HG03460 (cell line): ENCODE measurements around the gene ICAM3.
"Not testable (repeated sequence)": the region's sequence is repeated elsewhere in the genome, so short reads cannot be mapped to it uniquely, and the experiment has no call there.

Experiments used
- ATAC-seq: cut with Tn5 transposase; IDR thresholded peaks from one replicate; pipeline ENCODE4 v1.9.1; 2021; ENCODE audit not compliant: unreplicated experiment

The ICAM3 gene

GRCh38 chr19:10352764-10353671, 13.6 kb upstream of the ICAM3 start:
- no peak for ATAC-seq

GRCh38 chr19:10346509-10346908, 7.1 kb upstream of the ICAM3 start:
- no peak for ATAC-seq

DNA sequence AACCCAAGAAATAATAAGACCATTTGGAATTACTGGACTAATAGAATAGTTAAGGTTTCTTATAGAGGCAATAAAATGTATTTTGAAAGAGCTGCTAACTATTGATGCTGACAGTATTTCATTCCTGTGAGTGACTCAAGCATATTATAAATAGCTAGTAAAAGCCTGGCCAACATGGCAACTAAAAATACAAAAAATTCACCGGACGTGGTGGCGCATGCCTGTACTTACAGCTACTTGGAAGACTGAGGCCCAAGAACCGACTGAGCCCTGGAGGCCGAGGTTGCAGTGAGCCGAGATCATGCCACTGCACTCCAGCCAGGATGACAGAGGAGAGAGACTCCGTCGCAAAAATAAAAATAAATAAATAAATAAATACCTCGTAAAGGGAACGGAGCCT, 5.4 kb upstream of the ICAM3 start:
- ATAC-seq = no peak

DNA sequence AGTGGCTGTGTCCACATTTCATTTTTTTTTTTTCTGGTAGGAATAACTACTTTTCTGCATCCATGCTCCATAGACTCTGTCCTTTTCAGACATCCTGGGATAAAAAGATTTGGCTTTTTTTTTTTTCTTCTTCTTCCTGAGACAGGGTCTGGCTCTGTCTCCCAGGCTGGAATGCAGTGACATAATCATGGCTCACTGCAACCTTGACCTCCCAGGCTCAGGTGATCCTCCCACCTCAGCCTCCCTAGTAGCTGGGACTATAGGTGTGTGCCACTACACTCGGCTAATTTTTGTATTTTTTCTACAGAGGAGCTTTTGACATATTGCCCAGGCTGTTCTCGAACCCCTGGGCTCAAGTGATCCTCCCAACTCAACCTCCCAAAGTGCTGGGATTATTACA, 4.1 kb upstream of the ICAM3 start:
- ATAC-seq = no peak

DNA sequence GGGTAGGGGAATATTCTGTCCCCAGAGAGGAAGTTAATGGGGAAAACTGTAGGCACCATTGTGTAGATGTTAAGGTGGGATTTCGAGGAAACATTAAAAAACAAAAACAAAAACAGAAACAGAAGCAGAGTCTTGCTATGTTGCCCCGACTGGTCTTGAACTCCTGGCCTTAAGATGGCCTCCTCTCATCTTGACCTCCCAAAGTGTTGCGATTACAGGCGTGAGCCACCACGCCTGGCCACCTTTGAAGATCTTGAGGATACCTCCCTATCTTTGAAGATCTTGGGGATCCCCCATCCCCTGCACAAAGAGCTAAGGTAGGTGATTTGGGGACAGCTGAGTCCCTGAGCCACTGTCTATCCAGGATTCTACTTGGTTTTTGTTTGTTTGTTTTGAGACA, 553 bp upstream of the ICAM3 start:
- ATAC-seq = no peak

GRCh38 chr19:10338940-10339339, 484 bp downstream of the ICAM3 start:
- no peak for ATAC-seq

DNA sequence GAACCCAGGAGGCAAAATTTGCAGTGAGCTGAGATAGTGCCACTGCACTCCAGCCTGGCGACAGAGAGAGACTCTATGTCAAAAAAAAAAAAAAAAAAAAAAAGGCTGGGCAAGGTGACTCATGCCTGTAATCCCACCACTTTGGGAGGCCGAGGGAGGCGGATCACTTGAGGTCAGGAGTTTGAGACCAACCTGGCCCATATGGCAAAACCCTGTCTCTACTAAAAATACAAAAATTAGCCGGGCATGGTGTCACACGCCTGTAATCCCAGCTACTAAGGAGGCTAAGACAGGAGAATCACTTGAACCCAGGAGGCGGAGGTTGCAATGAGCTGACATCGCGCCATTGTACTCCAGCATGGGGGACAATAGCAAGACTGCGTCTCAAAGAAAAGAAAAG, 2.7 kb downstream of the ICAM3 start:
- ATAC-seq = not testable (repeated sequence)

GRCh38 chr19:10335352-10335985, 4.0 kb downstream of the ICAM3 start:
- no peak for ATAC-seq

GRCh38 chr19:10334588-10335351, 4.7 kb downstream of the ICAM3 start:
- no peak for ATAC-seq

- peak; percentile 8 for ATAC-seq
Observed at GRCh38 chr19:10333758-10334587, 5.5 kb downstream of the ICAM3 start.

GRCh38 chr19:10332965-10333757, 6.3 kb downstream of the ICAM3 start, which contains the start of gene RAVER1:
RAVER1 (minus strand) TSS chr19:10333529; CDS start chr19:10333507, 22 bp downstream.
- ATAC-seq = peak; percentile 70

DNA sequence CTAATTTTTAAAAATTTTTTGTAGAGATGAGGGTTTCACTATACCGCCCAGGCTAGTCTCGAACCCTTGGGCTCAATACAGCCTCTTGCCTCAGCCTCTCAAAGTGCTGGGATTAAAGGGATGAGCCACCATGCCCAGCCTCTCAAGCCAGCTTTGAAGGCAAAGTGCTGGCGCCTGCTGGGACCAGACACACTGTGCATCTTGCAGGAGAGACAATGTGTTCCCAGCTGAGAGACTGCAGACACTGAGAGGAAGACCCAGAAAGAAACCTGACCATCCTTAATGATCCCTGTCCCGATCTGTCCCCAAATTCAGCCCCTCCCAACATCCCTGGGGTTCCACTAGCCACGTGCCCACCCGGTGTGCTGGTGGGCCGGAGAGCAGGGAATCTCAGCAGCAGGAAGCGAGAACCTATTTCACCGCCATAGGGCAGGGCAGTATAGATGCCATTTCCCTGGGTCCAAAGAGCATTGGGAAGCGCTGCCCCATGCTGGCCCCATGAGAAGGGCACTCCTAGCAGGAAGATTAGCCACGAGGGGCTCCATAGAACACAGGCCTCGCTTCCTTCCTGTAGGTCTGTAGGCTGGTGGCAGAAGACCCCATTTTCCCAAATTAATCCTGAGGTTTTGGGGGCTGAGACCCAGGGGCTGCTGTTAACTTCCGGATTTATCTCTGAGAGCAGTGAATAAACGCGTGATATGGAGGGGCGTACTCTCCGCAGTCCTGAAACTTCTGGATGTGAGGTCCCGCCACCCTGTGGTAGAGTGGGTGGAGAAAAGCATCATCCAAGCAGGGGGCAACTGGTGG, 7.1 kb downstream of the ICAM3 start:
- ATAC-seq = no peak

DNA sequence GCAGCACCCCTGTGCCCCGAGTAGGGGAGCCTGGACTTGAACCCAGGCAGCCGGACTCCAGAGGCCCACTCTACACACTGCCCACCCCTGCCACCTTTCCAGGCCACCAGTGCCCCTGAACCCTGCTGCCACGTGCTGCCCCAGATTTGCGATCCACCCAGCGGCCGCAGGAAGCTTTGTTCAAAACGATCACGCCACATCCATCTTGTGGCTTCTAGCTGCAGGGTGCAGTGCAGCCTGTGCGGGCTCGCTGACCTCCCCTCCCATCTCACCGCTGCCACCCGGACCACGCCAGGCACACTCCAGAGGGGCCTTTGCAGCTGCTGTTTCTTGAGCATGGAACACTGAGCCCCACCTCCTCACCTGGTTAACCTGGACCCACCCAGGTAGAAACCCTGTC, 9.9 kb downstream of the ICAM3 start:
- no peak for ATAC-seq

- ATAC-seq = no peak
Observed at GRCh38 chr19:10328558-10329429, 10.6 kb downstream of the ICAM3 start.

GRCh38 chr19:10327793-10328192, 11.6 kb downstream of the ICAM3 start:
- ATAC-seq = no peak

GRCh38 chr19:10325732-10326131, 13.7 kb downstream of the ICAM3 start:
- no peak for ATAC-seq

- no peak for ATAC-seq
Observed at GRCh38 chr19:10321874-10322835, 17.3 kb downstream of the ICAM3 start.
